K562 (cell line): Measurements from ENCODE around the gene DNAH9. TPM values are rescaled to one million over a fixed set of nuclear protein-coding genes. Genes with fewer than 3 reads are reported as not detected.

Source experiments
- ATAC-seq: fragments of 200-7000 bp; cut with Tn5 transposase; 3 replicates; pipeline ENCODE4 v1.9.1; 2020; ENCODE audit warnings: moderate library complexity
- BruUV-seq: library from RNA; stranded (reverse); fragments of 400-500 nt; replicated peaks from 2 replicates; lab custom pipeline; 2021; lab: Mats Ljungman, UMichigan
- CTCF ChIA-PET: fragments of 300-600 bp; formaldehyde crosslinking; extraction: SDS; loops from one replicate; lab custom pipeline; 2021; ENCODE audit warnings: low intra/inter-chr PET ratio; lab: Yijun Ruan, JAX
- POLR2A ChIA-PET: fragments of 300-600, 350-650 bp; sonication (Branson Sonifier 250); formaldehyde crosslinking; extraction: SDS; loops from one replicate; lab custom pipeline; 2021; ENCODE audit warnings: antibody characterized with exemption, inconsistent platforms; lab: Yijun Ruan, JAX
- DNase-seq, 4 experiments: peaks; one replicate each; pipeline versions ENCODE4 v3.0.0 to v3.0.0-alpha.2; 2011 to 2018; ENCODE audit warnings: low spot score in 3 of 4, mixed read lengths in 3 of 4; ENCODE audit errors: extremely low read depth in 1 of 4
- FAIRE-seq: peaks from 2 replicates; lab custom pipeline; 2011; peaks lifted over from hg19 to GRCh38; lab: Jason Lieb, UNC
- H2AFZ ChIP-seq: 2 replicates; pipeline ENCODE4 v1.6.0; 2011; ENCODE audit warnings: low read depth, low read length, control low read depth, inconsistent platforms
- H3K27ac ChIP-seq: fragments of 200-600 bp; 3 replicates; pipeline ENCODE4 v1.8.0; 2011; ENCODE audit warnings: low read depth, mild to moderate bottlenecking, control low read depth, inconsistent platforms, low read length, moderate library complexity, mixed read lengths; ENCODE audit errors: extremely low read depth
- H3K27me3 ChIP-seq, 2 experiments: fragments of 300-600 bp in 1 of 2; 2 replicates in 1 of 2; 3 replicates in 1 of 2; pipeline versions ENCODE4 v1.6.0 to v1.8.0; 2011; ENCODE audit warnings: inconsistent platforms in 2 of 2, low read length in 2 of 2, mild to moderate bottlenecking in 1 of 2, mixed read lengths in 1 of 2, moderate library complexity in 1 of 2; ENCODE audit not compliant: control insufficient read depth in 2 of 2, insufficient read depth in 2 of 2
- H3K36me3 ChIP-seq: fragments of 300-600 bp; 3 replicates; pipeline ENCODE4 v1.8.0; 2011; ENCODE audit warnings: mild to moderate bottlenecking, low read length, inconsistent platforms; ENCODE audit not compliant: control insufficient read depth, insufficient read depth
- H3K4me1 ChIP-seq, 2 experiments: fragments of 200-600 bp in 1 of 2; replicated peaks in 1 of 2; 2 replicates in 1 of 2; 3 replicates in 1 of 2; pipeline versions ENCODE4 v1.5.1 to v1.8.0; 2011; ENCODE audit warnings: inconsistent platforms in 2 of 2, low read length in 2 of 2, mild to moderate bottlenecking in 1 of 2, mixed read lengths in 1 of 2, moderate library complexity in 1 of 2; ENCODE audit not compliant: control insufficient read depth in 2 of 2, insufficient read depth in 2 of 2
- H3K4me2 ChIP-seq: 2 replicates; pipeline ENCODE4 v1.6.1; 2011; ENCODE audit warnings: low read length, control low read depth, inconsistent platforms, mixed read lengths; ENCODE audit not compliant: insufficient read depth
- H3K4me3 ChIP-seq: fragments of 200-600 bp; sonication (generic), shearing (Covaris generic); 2 replicates; pipeline ENCODE4 v1.5.1; 2016; ENCODE audit warnings: control low read depth, inconsistent platforms
- H3K79me2 ChIP-seq: fragments of 200-600 bp; 3 replicates; pipeline ENCODE4 v1.8.0; 2011; ENCODE audit warnings: low read length, inconsistent platforms; ENCODE audit not compliant: control insufficient read depth, insufficient read depth
- H3K9ac ChIP-seq, 2 experiments: 2 replicates each; pipeline versions ENCODE4 v1.6.0 to v1.6.1; 2011; ENCODE audit warnings: low read depth in 2 of 2, low read length in 2 of 2, control low read depth in 1 of 2, inconsistent platforms in 1 of 2, mild to moderate bottlenecking in 1 of 2, mixed read lengths in 1 of 2; ENCODE audit not compliant: insufficient read depth in 1 of 2
- H3K9me1 ChIP-seq: one replicate; pipeline ENCODE4 v1.6.0; 2011; ENCODE audit warnings: inconsistent platforms, mild to moderate bottlenecking, low read length, moderate library complexity; ENCODE audit not compliant: control insufficient read depth, insufficient read depth
- H3K9me3 ChIP-seq: replicated peaks from 2 replicates; pipeline ENCODE4 v1.5.1; 2011; ENCODE audit warnings: low read depth, low read length, inconsistent platforms; ENCODE audit not compliant: control insufficient read depth, insufficient read depth
- H4K20me1 ChIP-seq: replicated peaks from 2 replicates; pipeline ENCODE4 v1.6.1; 2011; ENCODE audit warnings: low read length, inconsistent platforms, mixed read lengths; ENCODE audit not compliant: control insufficient read depth, insufficient read depth
- MEIS2 ChIP-seq: fragments of 450-650 bp; IDR thresholded peaks from 2 replicates; pipeline ENCODE4 v1.6.1; 2014; ENCODE audit warnings: mild to moderate bottlenecking; ENCODE audit not compliant: partially characterized antibody
- RBM15 ChIP-seq: fragments of 200-400 bp; formaldehyde crosslinking; IDR thresholded peaks from 2 replicates; pipeline ENCODE4 v1.6.1; 2018; ENCODE audit warnings: mild to moderate bottlenecking, low read length, moderate library complexity; ENCODE audit not compliant: insufficient read depth
- RFX7 ChIP-seq: fragments of 250-450 bp; sonication (Bioruptor Pico); IDR thresholded peaks from 2 replicates; pipeline ENCODE4 v1.5.1; 2021; ENCODE audit warnings: mild to moderate bottlenecking
- WGBS: fragments of 100-300 bp; shearing (Covaris generic); methylation state at CpG from one replicate; pipeline ENCODE4 v1.1.6; 2016; ENCODE audit warnings: low coverage, mixed read lengths; ENCODE audit not compliant: insufficient coverage; ENCODE audit errors: missing lambda C conversion rate; 5-methylcytosine and 5-hydroxymethylcytosine counted together
- in situ Hi-C: fragments of 300-500 bp; cut with MboI; formaldehyde crosslinking; loops from 4 replicates; pipeline ENCODE4 v1.15.0; 2018; ENCODE audit warnings: inconsistent platforms, mixed read lengths
- intact Hi-C: fragments of 100-400 bp; cut with micrococcal nuclease; formaldehyde crosslinking; loops from 2 replicates; pipeline ENCODE4 v1.14.2; 2022
- polyA plus RNA-seq, 8 experiments: library from polyadenylated mRNA; depleted of rRNA in 4 of 8; stranded (reverse) in 5 of 8; unstranded in 3 of 8; fragments of >200 nt; fragmentation: Nextera tagmentation in 2 of 8; fragmentation: Illumina TruSeq in 1 of 8; extraction: Ambion mirVana in 2 of 8; extraction: Trizol in 1 of 8; gene quantifications; 2 replicates each; pipeline versions ENCODE4 v1.2.1 to v1.2.3, GENCODE V29; 2011 to 2014; ENCODE audit warnings: inconsistent platforms in 1 of 8, missing spikeins in 1 of 8
- total RNA-seq, 7 experiments: library from RNA; depleted of rRNA in 6 of 7; stranded (reverse); fragments of >200 nt in 6 of 7; fragmentation: Illumina TruSeq in 2 of 7; extraction: Trizol in 2 of 7; gene quantifications; 2 replicates each; pipeline versions ENCODE4 v1.2.1 to v1.2.3, GENCODE V29; 2011 to 2021; ENCODE audit warnings: low replicate concordance in 1 of 7
- TF ChIP-seq, protein P1 (sequence below): fragments of 450-650 bp; IDR thresholded peaks from 2 replicates; pipeline ENCODE4 v1.6.1; 2016; ENCODE audit warnings: low read depth
- TF ChIP-seq, protein P2 (sequence below), 2 experiments: IDR thresholded peaks in 1 of 2; conservative IDR thresholded peaks in 1 of 2; 2 replicates each; pipeline ENCODE4 v1.6.1; 2016; ENCODE audit warnings: low read depth in 2 of 2, mild to moderate bottlenecking in 1 of 2, missing compliant biosample characterization in 1 of 2, missing genetic modification characterization in 1 of 2, moderate library complexity in 1 of 2
- TF ChIP-seq, protein P3 (sequence below), 2 experiments: fragments of 450-650 bp in 1 of 2; sonication (generic) in 1 of 2; formaldehyde crosslinking; conservative IDR thresholded peaks; 2 replicates each; pipeline versions ENCODE4 v1.4.0 to v1.8.1; 2020 to 2022; ENCODE audit warnings: mild to moderate bottlenecking in 1 of 2, missing genetic modification reagents in 1 of 2

The DNAH9 gene
- total and polyA plus RNA-seq, 9 of the 15 experiments (the other 6 are each of a cell fraction or from before 2014, with no cell fraction given) = not detected

DNA sequence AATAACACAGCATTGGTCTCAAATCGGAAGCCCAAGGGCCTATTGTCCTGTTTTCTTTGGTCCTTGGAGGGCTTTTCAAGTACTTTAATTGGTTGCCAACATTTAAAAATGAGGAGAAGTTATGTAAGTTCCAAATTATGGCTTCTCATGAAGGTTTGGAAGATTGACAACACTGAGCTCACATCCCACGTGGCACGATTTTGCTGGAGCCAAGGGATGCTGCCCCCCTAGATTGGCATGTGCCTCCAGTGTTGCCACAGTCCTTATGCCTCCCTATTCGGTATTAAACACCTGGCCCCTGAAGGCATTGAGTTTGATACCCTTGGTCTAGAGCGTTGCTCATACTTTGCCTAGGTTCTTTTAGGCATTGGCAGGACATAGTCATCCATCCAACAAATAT lies 291.0 kb downstream of the DNAH9 start (continued):
- TF ChIP-seq, protein P1, sequence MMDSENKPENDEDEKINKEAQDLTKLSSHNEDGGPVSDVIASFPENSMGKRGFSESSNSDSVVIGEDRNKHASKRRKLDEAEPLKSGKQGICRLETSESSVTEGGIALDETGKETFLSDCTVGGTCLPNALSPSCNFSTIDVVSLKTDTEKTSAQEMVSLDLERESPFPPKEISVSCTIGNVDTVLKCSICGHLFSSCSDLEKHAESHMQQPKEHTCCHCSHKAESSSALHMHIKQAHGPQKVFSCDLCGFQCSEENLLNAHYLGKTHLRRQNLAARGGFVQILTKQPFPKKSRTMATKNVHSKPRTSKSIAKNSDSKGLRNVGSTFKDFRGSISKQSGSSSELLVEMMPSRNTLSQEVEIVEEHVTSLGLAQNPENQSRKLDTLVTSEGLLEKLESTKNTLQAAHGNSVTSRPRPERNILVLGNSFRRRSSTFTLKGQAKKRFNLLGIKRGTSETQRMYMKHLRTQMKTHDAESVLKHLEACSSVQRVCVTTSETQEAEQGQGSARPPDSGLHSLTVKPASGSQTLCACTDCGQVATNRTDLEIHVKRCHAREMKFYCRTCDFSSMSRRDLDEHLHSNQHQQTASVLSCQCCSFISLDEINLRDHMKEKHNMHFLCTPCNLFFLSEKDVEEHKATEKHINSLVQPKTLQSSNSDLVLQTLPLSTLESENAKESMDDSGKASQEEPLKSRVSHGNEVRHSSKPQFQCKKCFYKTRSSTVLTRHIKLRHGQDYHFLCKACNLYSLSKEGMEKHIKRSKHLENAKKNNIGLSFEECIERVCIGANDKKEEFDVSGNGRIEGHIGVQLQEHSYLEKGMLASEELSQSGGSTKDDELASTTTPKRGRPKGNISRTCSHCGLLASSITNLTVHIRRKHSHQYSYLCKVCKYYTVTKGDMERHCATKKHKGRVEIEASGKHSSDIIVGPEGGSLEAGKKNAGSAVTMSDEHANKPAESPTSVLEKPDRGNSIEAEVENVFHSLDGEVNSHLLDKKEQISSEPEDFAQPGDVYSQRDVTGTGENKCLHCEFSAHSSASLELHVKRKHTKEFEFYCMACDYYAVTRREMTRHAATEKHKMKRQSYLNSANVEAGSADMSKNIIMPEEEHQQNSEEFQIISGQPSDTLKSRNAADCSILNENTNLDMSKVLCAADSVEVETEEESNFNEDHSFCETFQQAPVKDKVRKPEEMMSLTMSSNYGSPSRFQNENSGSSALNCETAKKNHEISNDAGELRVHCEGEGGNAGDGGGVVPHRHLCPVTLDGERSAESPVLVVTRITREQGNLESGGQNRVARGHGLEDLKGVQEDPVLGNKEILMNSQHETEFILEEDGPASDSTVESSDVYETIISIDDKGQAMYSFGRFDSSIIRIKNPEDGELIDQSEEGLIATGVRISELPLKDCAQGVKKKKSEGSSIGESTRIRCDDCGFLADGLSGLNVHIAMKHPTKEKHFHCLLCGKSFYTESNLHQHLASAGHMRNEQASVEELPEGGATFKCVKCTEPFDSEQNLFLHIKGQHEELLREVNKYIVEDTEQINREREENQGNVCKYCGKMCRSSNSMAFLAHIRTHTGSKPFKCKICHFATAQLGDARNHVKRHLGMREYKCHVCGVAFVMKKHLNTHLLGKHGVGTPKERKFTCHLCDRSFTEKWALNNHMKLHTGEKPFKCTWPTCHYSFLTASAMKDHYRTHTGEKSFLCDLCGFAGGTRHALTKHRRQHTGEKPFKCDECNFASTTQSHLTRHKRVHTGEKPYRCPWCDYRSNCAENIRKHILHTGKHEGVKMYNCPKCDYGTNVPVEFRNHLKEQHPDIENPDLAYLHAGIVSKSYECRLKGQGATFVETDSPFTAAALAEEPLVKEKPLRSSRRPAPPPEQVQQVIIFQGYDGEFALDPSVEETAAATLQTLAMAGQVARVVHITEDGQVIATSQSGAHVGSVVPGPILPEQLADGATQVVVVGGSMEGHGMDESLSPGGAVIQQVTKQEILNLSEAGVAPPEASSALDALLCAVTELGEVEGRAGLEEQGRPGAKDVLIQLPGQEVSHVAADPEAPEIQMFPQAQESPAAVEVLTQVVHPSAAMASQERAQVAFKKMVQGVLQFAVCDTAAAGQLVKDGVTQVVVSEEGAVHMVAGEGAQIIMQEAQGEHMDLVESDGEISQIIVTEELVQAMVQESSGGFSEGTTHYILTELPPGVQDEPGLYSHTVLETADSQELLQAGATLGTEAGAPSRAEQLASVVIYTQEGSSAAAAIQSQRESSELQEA = no peak

DNA sequence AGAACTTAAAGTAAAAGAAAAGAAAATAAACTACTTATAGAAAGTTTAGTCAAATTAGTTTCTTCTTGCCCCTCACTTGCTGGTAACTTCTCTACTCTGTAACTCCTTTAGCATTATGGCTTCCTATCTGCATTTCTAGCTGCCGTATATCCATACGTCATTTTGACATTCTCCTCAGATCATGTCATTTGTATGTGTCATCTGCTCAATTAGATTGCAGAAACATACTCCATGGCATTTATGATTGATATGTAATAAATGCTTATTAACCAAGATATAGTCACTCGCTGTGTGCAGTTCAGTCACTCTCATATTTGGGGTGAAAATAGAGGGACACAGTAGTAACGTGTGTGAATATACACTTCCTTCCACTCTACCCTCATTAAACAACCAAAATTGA lies 295.6 kb downstream of the DNAH9 start:
- WGBS = 26% methylated on average over 4 of the region's 4 CpGs

More for the DNA sequence above, 295.6 kb downstream of the DNAH9 start:
- Histone ChIP-seq H2AFZ (no peak overlapping the region), H3K9me1 (no peaks in the 10 kb centered on the region), H3K36me3 (no peaks in the 10 kb centered on the region), H3K9ac (no peak overlapping the region), H3K4me3 (no peak overlapping the region), H3K27me3 (0 out of 5 replicates have a peak, but pooled peaks cover 0 to 3% of the 10 kb centered on the region in 2 experiments), H4K20me1 (no peaks in the 10 kb centered on the region), H3K4me1 (no peaks in the 10 kb centered on the region), H3K79me2 (no peaks in the 10 kb centered on the region), H3K4me2 (no peak overlapping the region), H3K27ac (no peak overlapping the region), H3K9me3 (no peaks in the 10 kb centered on the region)
- DNase-seq (no peak), ATAC-seq (no peak), FAIRE-seq (no peak)
- BruUV-seq = no TSS peak
- ChIA-PET CTCF (no interaction called here), POLR2A (no interaction called here)
- intact Hi-C loops (loop anchor here (10.0 kb wide), 1 partner anchor 91 kb away; no protein-coding TSS in a partner anchor), in situ Hi-C loops (no loop called here)
- TF ChIP-seq RBM15 (no peak), MEIS2 (peak; percentile 44), RFX7 (CRISPR knock-in tag) (no peak)
- TF ChIP-seq, protein P2, sequence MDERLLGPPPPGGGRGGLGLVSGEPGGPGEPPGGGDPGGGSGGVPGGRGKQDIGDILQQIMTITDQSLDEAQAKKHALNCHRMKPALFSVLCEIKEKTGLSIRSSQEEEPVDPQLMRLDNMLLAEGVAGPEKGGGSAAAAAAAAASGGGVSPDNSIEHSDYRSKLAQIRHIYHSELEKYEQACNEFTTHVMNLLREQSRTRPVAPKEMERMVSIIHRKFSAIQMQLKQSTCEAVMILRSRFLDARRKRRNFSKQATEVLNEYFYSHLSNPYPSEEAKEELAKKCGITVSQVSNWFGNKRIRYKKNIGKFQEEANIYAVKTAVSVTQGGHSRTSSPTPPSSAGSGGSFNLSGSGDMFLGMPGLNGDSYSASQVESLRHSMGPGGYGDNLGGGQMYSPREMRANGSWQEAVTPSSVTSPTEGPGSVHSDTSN (CRISPR knock-in tag; IDR thresholded peaks at IDR 0.05; ENCODE audit: low read depth) = no peak
- TF ChIP-seq, protein P2 (tag; conservative IDR thresholded peaks at IDR 0.05; ENCODE audit: low read depth) = peak; percentile 70
- TF ChIP-seq, protein P3, sequence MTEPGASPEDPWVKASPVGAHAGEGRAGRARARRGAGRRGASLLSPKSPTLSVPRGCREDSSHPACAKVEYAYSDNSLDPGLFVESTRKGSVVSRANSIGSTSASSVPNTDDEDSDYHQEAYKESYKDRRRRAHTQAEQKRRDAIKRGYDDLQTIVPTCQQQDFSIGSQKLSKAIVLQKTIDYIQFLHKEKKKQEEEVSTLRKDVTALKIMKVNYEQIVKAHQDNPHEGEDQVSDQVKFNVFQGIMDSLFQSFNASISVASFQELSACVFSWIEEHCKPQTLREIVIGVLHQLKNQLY (CRISPR knock-in tag; conservative IDR thresholded peaks at IDR 0.05) = no peak
